ENCODE data around the gene RHOD.

DNA sequence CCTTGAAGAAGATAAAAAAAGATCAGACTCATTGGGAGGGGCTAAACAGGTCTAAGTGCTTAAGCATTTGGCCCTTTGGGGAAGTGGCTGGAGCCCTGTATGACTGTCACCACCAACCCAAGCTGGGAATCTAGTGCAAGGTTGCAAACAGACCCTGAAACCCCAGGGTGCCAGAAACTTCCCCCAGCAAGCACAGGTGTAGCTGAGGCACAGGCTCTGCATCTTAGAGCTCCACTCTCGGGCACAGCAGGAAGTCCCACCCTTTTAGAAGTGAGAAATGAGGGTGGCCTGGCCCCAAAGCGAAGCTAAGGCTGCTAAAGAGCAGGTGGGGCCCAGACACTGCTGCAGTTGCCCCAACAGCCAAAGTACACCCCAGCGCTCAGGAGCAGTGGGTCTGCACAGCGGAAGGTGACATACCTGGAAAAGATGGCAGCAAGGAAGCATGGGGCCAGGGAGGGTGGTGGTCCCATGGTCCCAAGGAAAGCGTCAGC lies 56.6 kb downstream of the RHOD start:
- TF ChIP-seq SNAI2 (CRISPR knock-in tag; IDR thresholded peaks at IDR 0.05) (no peak), CSDC2 (CRISPR knock-in tag; IDR thresholded peaks at IDR 0.05) (no peak), CSRNP3 (CRISPR knock-in tag; IDR thresholded peaks at IDR 0.05) (no peak), RARB (CRISPR knock-in tag; IDR thresholded peaks at IDR 0.05) (no peak), ARNTL (CRISPR knock-in tag; IDR thresholded peaks at IDR 0.05; ENCODE audit: borderline replicate concordance, low read depth) (no peak), ZFP3 (CRISPR knock-in tag; IDR thresholded peaks at IDR 0.05) (no peak), TCF4 (CRISPR knock-in tag; IDR thresholded peaks at IDR 0.05; ENCODE audit: borderline replicate concordance) (no peak), PPARA (CRISPR knock-in tag; IDR thresholded peaks at IDR 0.05; ENCODE audit: borderline replicate concordance) (no peak), ESRRG (CRISPR knock-in tag; IDR thresholded peaks at IDR 0.05) (no peak), ZNF70 (CRISPR knock-in tag; IDR thresholded peaks at IDR 0.05) (no peak)
- TF ChIP-seq, protein P1, sequence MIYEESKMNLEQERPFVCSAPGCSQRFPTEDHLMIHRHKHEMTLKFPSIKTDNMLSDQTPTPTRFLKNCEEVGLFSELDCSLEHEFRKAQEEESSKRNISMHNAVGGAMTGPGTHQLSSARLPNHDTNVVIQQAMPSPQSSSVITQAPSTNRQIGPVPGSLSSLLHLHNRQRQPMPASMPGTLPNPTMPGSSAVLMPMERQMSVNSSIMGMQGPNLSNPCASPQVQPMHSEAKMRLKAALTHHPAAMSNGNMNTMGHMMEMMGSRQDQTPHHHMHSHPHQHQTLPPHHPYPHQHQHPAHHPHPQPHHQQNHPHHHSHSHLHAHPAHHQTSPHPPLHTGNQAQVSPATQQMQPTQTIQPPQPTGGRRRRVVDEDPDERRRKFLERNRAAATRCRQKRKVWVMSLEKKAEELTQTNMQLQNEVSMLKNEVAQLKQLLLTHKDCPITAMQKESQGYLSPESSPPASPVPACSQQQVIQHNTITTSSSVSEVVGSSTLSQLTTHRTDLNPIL (CRISPR knock-in tag; IDR thresholded peaks at IDR 0.05; ENCODE audit: low read depth) = no peak

Measured in SK-N-SH treated with all-trans-retinoic acid at 6 μM for 48 hours (cell line).